Smooth muscle cell (in vitro differentiated cells): ENCODE data around the gene LRPPRC. TPM values are rescaled to one million over a fixed set of nuclear protein-coding genes. Genes with fewer than 3 reads are reported as not detected.

Experiments
- DNase-seq: peaks from one replicate; lab custom pipeline; 2025; ENCODE audit not compliant: unreplicated experiment; lab: John Stamatoyannopoulos, UW
- H2AFZ ChIP-seq: fragments of 200-600 bp; sonication (generic); 2 replicates; pipeline ENCODE4 v1.6.0; 2016; ENCODE audit warnings: antibody characterized with exemption, low read depth, mild to moderate bottlenecking
- H3F3A ChIP-seq: fragments of 200-600 bp; sonication (generic); 2 replicates; pipeline ENCODE4 v1.6.0; 2017; ENCODE audit warnings: antibody characterized with exemption, low read depth
- H3K27ac ChIP-seq: fragments of 200-600 bp; sonication (generic); 2 replicates; pipeline ENCODE4 v1.5.1; 2016; ENCODE audit warnings: low read depth, mild to moderate bottlenecking
- H3K27me3 ChIP-seq: fragments of 200-600 bp; sonication (generic); 2 replicates; pipeline ENCODE4 v1.6.1; 2016; ENCODE audit warnings: low read depth, mild to moderate bottlenecking
- H3K36me3 ChIP-seq: fragments of 200-600 bp; sonication (generic); 2 replicates; pipeline ENCODE4 v1.5.1; 2016; ENCODE audit warnings: low read depth
- H3K4me1 ChIP-seq: fragments of 200-600 bp; sonication (generic); 2 replicates; pipeline ENCODE4 v1.5.1; 2016; ENCODE audit warnings: low read depth
- H3K4me2 ChIP-seq: fragments of 200-600 bp; sonication (generic); 2 replicates; pipeline ENCODE4 v1.6.0; 2016; ENCODE audit warnings: mild to moderate bottlenecking
- H3K4me3 ChIP-seq: fragments of 200-600 bp; sonication (generic); 2 replicates; pipeline ENCODE4 v1.5.1; 2016; ENCODE audit warnings: mild to moderate bottlenecking
- H3K79me2 ChIP-seq: fragments of 200-600 bp; sonication (generic); 2 replicates; pipeline ENCODE4 v1.6.0; 2016; ENCODE audit warnings: low read depth, mild to moderate bottlenecking
- H3K9ac ChIP-seq: fragments of 200-600 bp; sonication (generic); 2 replicates; pipeline ENCODE4 v1.6.0; 2016; ENCODE audit warnings: low read depth
- H3K9me3 ChIP-seq: fragments of 200-600 bp; sonication (generic); replicated peaks from 2 replicates; pipeline ENCODE4 v1.5.1; 2016; ENCODE audit warnings: low read depth
- H4K20me1 ChIP-seq: fragments of 200-600 bp; sonication (generic); 2 replicates; pipeline ENCODE4 v1.6.0; 2016; ENCODE audit warnings: low read depth
- WGBS: methylation state at CpG from one replicate; pipeline ENCODE4 v1.1.7; 2016; ENCODE audit warnings: low lambda C conversion rate; 5-methylcytosine and 5-hydroxymethylcytosine counted together
- polyA plus RNA-seq: library from polyadenylated mRNA; unstranded; fragments of >200 nt; fragmentation: Nextera tagmentation; extraction: Ambion mirVana; gene quantifications from 2 replicates; pipeline ENCODE4 v1.2.1, GENCODE V29; 2016
- total RNA-seq: library from RNA; depleted of rRNA; stranded (reverse); fragments of >200 nt; gene quantifications from 2 replicates; pipeline ENCODE4 v1.2.3, GENCODE V29; 2014
- TF ChIP-seq, protein P1 (sequence below): fragments of 200-600 bp; sonication (generic); IDR thresholded peaks from 2 replicates; pipeline ENCODE4 v1.5.1; 2017; ENCODE audit warnings: borderline replicate concordance, mild to moderate bottlenecking, antibody characterized with exemption; ENCODE audit not compliant: insufficient read depth, poor library complexity, severe bottlenecking

Gene LRPPRC
- total and polyA plus RNA-seq, 2 experiments from 2014 or later, result 19.9 to 45.6 TPM

DNA sequence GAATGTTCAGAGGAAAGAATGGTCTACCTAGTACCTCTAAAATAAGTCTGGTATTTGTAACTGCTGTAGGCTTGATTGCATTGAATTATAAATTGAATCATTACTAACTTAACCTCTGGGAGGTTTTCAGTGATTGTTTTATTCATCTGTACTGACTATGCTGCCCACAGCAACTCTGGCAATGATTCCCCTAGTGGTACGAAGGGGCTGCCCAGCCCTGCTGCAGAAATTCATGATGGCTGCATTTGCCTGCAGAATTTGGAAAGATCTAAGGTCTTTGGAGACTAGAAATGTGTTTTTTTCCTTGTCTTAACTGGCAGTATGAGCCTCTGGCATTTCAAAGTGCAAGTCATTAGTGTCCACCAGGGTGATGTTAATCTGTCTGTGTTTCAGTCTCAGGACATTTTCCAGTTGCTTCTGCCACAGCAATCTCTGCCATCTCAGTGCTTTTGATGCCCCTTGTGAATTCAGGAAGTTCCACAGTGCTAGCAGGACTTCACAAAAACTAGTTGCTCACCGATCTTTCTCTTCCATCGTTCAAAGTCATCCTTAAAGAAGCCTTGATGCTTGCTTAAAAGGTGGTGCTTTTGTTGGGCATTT, 13.4 kb upstream of the LRPPRC start:
- TF ChIP-seq, protein P1, sequence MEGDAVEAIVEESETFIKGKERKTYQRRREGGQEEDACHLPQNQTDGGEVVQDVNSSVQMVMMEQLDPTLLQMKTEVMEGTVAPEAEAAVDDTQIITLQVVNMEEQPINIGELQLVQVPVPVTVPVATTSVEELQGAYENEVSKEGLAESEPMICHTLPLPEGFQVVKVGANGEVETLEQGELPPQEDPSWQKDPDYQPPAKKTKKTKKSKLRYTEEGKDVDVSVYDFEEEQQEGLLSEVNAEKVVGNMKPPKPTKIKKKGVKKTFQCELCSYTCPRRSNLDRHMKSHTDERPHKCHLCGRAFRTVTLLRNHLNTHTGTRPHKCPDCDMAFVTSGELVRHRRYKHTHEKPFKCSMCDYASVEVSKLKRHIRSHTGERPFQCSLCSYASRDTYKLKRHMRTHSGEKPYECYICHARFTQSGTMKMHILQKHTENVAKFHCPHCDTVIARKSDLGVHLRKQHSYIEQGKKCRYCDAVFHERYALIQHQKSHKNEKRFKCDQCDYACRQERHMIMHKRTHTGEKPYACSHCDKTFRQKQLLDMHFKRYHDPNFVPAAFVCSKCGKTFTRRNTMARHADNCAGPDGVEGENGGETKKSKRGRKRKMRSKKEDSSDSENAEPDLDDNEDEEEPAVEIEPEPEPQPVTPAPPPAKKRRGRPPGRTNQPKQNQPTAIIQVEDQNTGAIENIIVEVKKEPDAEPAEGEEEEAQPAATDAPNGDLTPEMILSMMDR, result no peak
- no peaks in the 10 kb centered on the region for H3K79me2 ChIP-seq
- H2AFZ ChIP-seq, result no peak overlapping the region
- H3K27me3 ChIP-seq, result no peaks in the 10 kb centered on the region
- DNase-seq, result no peak
- H3K4me3 ChIP-seq, result no peak overlapping the region
- no peaks in the 10 kb centered on the region for H3K9me3 ChIP-seq
- H3K4me2 ChIP-seq, result no peak overlapping the region
- H3K4me1 ChIP-seq, result no peaks in the 10 kb centered on the region
- no peaks in the 10 kb centered on the region for H3F3A ChIP-seq
- H3K9ac ChIP-seq, result no peak overlapping the region
- 78% methylated on average over 3 of the region's 3 CpGs for WGBS
- no peaks in the 10 kb centered on the region for H3K36me3 ChIP-seq
- no peaks in the 10 kb centered on the region for H4K20me1 ChIP-seq
- H3K27ac ChIP-seq, result no peak overlapping the region

DNA sequence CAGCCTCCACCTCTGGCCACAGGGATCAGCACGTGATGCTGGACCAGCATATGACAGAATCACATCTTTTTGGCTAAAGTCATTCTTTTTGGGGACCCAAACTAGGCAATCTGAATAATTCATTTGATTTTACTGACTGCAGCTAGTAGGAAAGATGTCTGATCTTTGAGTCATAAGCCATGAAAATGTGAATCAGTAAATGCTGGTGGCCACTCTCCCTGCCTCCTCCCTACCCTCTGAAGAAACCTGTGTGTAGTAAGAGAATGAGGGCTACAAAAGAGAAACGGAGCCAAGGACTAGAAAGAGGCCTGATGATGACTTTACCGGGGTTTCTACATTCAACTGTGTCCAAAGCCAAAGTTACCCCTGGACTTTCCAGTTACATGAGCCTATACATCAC, 10.1 kb upstream of the LRPPRC start:
- H3K9ac ChIP-seq, result no peak overlapping the region
- WGBS, result 81% methylated on average over 3 of the region's 3 CpGs
- H3K27me3 ChIP-seq, result peaks cover 11% of the 10 kb centered on the region
- no peaks in the 10 kb centered on the region for H3K36me3 ChIP-seq
- H3K9me3 ChIP-seq, result no peaks in the 10 kb centered on the region
- H3F3A ChIP-seq, result no peaks in the 10 kb centered on the region
- DNase-seq, result no peak
- H2AFZ ChIP-seq, result no peak overlapping the region
- H3K79me2 ChIP-seq, result no peaks in the 10 kb centered on the region
- H3K4me3 ChIP-seq, result no peak overlapping the region
- TF ChIP-seq, protein P1, result no peak
- no peak overlapping the region for H3K27ac ChIP-seq
- no peaks in the 10 kb centered on the region for H3K4me1 ChIP-seq
- no peak overlapping the region for H3K4me2 ChIP-seq
- no peaks in the 10 kb centered on the region for H4K20me1 ChIP-seq

- no peak overlapping the region for H3K27ac ChIP-seq
- TF ChIP-seq, protein P1, result no peak
- no peaks in the 10 kb centered on the region for H3K9me3 ChIP-seq
- no peak overlapping the region for H3K4me3 ChIP-seq
- no peak overlapping the region for H2AFZ ChIP-seq
- H3K79me2 ChIP-seq, result no peaks in the 10 kb centered on the region
- H3F3A ChIP-seq, result no peaks in the 10 kb centered on the region
- DNase-seq, result no peak
- WGBS, result 90% methylated on average over 3 of the region's 3 CpGs
- no peak overlapping the region for H3K4me2 ChIP-seq
- no peaks in the 10 kb centered on the region for H4K20me1 ChIP-seq
- no peak overlapping the region for H3K9ac ChIP-seq
- peaks cover 11% of the 10 kb centered on the region for H3K27me3 ChIP-seq
- no peaks in the 10 kb centered on the region for H3K36me3 ChIP-seq
- no peaks in the 10 kb centered on the region for H3K4me1 ChIP-seq
These were observed 9.2 kb upstream of the LRPPRC start for GRCh38 chr2:44004735-44005602.
